ENCODE data around the gene STK11.

DNA sequence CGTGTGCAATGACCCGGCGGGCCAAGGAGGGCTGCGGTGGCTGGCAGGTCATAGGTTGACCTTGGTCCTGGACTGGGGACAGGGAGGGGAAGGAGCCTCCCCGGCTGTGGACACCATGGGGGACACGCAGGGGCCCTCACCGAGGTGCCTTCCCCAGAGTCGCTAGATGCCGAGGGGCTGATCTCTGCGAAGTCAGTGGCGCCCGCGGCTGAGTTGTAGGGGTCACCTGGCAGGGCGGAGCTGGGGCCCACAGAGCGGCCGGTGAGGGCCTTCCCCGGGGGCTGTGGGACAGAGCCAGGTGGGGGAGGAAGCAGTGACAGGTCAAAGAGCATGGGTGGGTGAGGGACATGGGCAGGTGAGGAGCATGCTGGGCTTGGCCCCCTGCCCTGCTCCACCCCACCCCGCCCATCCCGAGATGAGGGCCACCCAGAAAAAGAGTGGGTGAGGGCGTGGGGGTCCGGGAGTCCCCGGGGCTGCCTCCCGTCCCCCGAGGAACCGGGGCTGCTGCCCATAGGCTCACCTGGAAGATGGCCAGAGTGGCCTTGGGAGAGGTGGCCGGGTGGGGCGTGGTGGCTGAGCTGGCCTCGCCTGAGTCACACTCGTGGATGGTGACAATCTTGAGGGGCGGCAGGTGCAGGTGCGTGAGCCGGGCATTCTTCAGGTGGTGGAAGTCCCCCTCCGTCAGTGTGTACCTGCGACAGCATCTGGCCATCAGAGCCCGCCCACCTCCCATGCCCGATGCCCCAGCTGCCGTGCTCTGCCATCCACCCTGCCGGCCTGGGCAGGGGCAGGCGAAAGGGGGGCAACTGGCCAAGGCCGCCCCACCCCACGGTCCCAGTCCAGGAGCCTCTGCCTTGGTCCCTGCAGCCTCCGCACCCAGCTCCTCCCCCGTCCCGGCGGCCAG is 28.7 kb downstream of the STK11 start:
- TF ChIP-seq, protein P1, sequence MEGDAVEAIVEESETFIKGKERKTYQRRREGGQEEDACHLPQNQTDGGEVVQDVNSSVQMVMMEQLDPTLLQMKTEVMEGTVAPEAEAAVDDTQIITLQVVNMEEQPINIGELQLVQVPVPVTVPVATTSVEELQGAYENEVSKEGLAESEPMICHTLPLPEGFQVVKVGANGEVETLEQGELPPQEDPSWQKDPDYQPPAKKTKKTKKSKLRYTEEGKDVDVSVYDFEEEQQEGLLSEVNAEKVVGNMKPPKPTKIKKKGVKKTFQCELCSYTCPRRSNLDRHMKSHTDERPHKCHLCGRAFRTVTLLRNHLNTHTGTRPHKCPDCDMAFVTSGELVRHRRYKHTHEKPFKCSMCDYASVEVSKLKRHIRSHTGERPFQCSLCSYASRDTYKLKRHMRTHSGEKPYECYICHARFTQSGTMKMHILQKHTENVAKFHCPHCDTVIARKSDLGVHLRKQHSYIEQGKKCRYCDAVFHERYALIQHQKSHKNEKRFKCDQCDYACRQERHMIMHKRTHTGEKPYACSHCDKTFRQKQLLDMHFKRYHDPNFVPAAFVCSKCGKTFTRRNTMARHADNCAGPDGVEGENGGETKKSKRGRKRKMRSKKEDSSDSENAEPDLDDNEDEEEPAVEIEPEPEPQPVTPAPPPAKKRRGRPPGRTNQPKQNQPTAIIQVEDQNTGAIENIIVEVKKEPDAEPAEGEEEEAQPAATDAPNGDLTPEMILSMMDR (IDR thresholded peaks at IDR 0.05; ENCODE audit: low read depth, low read length): no peak
- no peak for TF ChIP-seq EZH2phosphoT487 (IDR thresholded peaks at IDR 0.05; ENCODE audit: low read depth)
